ENCODE results near the gene BRPF1.

- TF ChIP-seq JUND (IDR thresholded peaks at IDR 0.05; ENCODE audit: low read depth, low read length), result no peak
- no peak for TF ChIP-seq LARP7 (IDR thresholded peaks at IDR 0.05)
- no peak for TF ChIP-seq TCF12 (IDR thresholded peaks at IDR 0.05; ENCODE audit: low read depth, low read length)
- TF ChIP-seq CTCF (IDR thresholded peaks at IDR 0.05 in 2 of 3, conservative IDR thresholded peaks at IDR 0.05 in 1 of 3; ENCODE audit: control insufficient read depth in 2 of 3, extremely low read depth in 1 of 3, insufficient read depth in 1 of 3, low read depth in 3 of 3, low read length in 3 of 3), result no peak
- TF ChIP-seq NFIC (IDR thresholded peaks at IDR 0.05; ENCODE audit: low read depth, low read length), result no peak
- TF ChIP-seq CBX5 (IDR thresholded peaks at IDR 0.05; ENCODE audit: low read depth), result no peak
- no peak for TF ChIP-seq ZBTB11 (CRISPR knock-in tag; IDR thresholded peaks at IDR 0.05)
- TF ChIP-seq SP1 (IDR thresholded peaks at IDR 0.05; ENCODE audit: low read depth, low read length), result no peak
- TF ChIP-seq NR2C1 (IDR thresholded peaks at IDR 0.05), result no peak
Observed at GRCh38 chr3:9770276-9770812, 38.8 kb downstream of the BRPF1 start.

Data from GM12878 (cell line).